GM23248 (cell line): ENCODE results near the gene DPP6.

ENCODE experiments used
- EZH2 ChIP-seq: fragments of 200-600 bp; sonication (generic); IDR thresholded peaks from 2 replicates; pipeline ENCODE4 v1.6.1; 2018; ENCODE audit warnings: antibody characterized with exemption, mild to moderate bottlenecking; ENCODE audit not compliant: insufficient read depth, poor library complexity, severe bottlenecking
- EZH2phosphoT487 ChIP-seq: fragments of 200-600 bp; sonication (generic); IDR thresholded peaks from 2 replicates; pipeline ENCODE4 v1.6.1; 2018; ENCODE audit warnings: antibody characterized with exemption, moderate library complexity, mild to moderate bottlenecking, low read depth; ENCODE audit not compliant: insufficient read depth

- no peak for TF ChIP-seq EZH2
- TF ChIP-seq EZH2phosphoT487 = no peak
These were observed 696.0 kb downstream of the DPP6 start for GRCh38 chr7:154748089-154748786.
